Stomach (tissue), 4 donors: ENCODE measurements around the gene CREBL2.

Source experiments
- EP300 ChIP-seq: sonication (generic); formaldehyde crosslinking; IDR thresholded peaks from one replicate; pipeline ENCODE4 v1.6.1; 2017; ENCODE audit warnings: antibody characterized with exemption
- POLR2A ChIP-seq, 4 donors: fragments of 450-650 bp; IDR thresholded peaks; one replicate each; pipeline ENCODE4 v1.6.1; 2016; ENCODE audit warnings: antibody characterized with exemption in 4 of 4, control low read depth in 2 of 4, mild to moderate bottlenecking in 1 of 4, moderate library complexity in 1 of 4
- POLR2AphosphoS5 ChIP-seq, 3 donors: sonication (generic); formaldehyde crosslinking; IDR thresholded peaks; one replicate each; pipeline ENCODE4 v1.6.1; 2016; ENCODE audit warnings: antibody characterized with exemption in 3 of 3
- TF ChIP-seq, protein P1 (sequence below), 7 experiments: fragments of 450-650 bp in 4 of 7; fragments of 200-600 bp in 3 of 7; sonication (generic) in 3 of 7; IDR thresholded peaks; one replicate each; pipeline ENCODE4 v1.5.1; 2016 to 2019; ENCODE audit warnings: antibody characterized with exemption in 7 of 7, control low read depth in 2 of 7, mild to moderate bottlenecking in 1 of 7

DNA sequence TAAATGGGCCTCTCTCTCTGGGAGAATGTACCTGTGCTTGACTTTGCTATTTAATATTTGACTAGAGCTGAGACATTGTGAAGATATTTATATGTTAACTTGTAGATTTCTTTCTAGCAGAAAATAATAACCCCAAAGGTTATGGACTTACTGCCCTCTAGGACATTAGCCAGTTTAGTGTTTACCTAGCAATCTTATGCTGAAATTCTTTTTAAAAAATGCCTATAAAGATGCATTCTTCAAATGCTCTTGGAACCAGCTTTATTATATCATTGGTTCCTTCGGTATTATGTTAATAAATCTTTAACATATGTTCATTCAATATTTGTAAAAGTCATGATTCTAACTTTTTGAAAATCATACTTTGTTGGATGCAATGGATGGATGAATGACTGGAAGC is 56.3 kb downstream of the CREBL2 start:
- TF ChIP-seq POLR2A (IDR thresholded peaks at IDR 0.05) (no peak), EP300 (no peak), POLR2AphosphoS5 (IDR thresholded peaks at IDR 0.05) (no peak)
- TF ChIP-seq, protein P1, sequence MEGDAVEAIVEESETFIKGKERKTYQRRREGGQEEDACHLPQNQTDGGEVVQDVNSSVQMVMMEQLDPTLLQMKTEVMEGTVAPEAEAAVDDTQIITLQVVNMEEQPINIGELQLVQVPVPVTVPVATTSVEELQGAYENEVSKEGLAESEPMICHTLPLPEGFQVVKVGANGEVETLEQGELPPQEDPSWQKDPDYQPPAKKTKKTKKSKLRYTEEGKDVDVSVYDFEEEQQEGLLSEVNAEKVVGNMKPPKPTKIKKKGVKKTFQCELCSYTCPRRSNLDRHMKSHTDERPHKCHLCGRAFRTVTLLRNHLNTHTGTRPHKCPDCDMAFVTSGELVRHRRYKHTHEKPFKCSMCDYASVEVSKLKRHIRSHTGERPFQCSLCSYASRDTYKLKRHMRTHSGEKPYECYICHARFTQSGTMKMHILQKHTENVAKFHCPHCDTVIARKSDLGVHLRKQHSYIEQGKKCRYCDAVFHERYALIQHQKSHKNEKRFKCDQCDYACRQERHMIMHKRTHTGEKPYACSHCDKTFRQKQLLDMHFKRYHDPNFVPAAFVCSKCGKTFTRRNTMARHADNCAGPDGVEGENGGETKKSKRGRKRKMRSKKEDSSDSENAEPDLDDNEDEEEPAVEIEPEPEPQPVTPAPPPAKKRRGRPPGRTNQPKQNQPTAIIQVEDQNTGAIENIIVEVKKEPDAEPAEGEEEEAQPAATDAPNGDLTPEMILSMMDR (IDR thresholded peaks at IDR 0.05), result no peak
